ENCODE data around the gene TMEM114.

DNA sequence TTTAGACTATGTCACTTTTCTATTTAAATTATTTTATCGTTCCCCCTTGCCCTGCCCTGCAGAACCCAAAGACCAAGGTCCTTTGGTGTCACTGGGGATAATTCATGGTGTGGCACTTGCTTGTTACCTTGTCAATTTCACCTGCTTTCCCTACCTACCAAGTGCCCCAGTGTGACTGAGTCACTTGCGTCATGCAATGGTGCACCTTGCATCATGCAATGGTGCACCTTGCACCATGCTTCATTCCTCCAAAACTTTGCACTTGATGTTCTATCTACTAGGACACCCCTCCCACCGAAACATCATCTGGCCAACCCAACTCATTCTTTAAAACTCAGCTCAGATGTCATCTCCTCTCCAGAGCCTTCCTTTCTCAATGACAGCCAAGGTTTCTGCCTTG is 47.1 kb downstream of the TMEM114 start:
- no peak for TF ChIP-seq EP300 (IDR thresholded peaks at IDR 0.05)
- TF ChIP-seq, protein P1, sequence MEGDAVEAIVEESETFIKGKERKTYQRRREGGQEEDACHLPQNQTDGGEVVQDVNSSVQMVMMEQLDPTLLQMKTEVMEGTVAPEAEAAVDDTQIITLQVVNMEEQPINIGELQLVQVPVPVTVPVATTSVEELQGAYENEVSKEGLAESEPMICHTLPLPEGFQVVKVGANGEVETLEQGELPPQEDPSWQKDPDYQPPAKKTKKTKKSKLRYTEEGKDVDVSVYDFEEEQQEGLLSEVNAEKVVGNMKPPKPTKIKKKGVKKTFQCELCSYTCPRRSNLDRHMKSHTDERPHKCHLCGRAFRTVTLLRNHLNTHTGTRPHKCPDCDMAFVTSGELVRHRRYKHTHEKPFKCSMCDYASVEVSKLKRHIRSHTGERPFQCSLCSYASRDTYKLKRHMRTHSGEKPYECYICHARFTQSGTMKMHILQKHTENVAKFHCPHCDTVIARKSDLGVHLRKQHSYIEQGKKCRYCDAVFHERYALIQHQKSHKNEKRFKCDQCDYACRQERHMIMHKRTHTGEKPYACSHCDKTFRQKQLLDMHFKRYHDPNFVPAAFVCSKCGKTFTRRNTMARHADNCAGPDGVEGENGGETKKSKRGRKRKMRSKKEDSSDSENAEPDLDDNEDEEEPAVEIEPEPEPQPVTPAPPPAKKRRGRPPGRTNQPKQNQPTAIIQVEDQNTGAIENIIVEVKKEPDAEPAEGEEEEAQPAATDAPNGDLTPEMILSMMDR (IDR thresholded peaks at IDR 0.05), result no peak
- no peak for TF ChIP-seq POLR2A (IDR thresholded peaks at IDR 0.05)
- TF ChIP-seq POLR2AphosphoS5 (IDR thresholded peaks at IDR 0.05), result no peak

Data from stomach (tissue), 4 donors.